A673 (cell line): ENCODE measurements around the gene DPYSL4. TPM values are rescaled to one million over a fixed set of nuclear protein-coding genes. Genes with fewer than 3 reads are reported as not detected.

Source experiments
- BruUV-seq: library from RNA; stranded (reverse); fragments of 400-500 nt; replicated peaks from 2 replicates; lab custom pipeline; 2021; lab: Mats Ljungman, UMichigan
- CTCF ChIA-PET: fragments of 300-600 bp; sonication (Branson Sonifier 250); formaldehyde crosslinking; loops from one replicate; lab custom pipeline; 2022; ENCODE audit warnings: antibody characterized with exemption; lab: Charles Lee
- POLR2A ChIA-PET: fragments of 300-600 bp; sonication (Branson Sonifier 250); formaldehyde crosslinking; loops from one replicate; lab custom pipeline; 2022; ENCODE audit warnings: antibody characterized with exemption; ENCODE audit not compliant: low non-redundant PET; lab: Charles Lee
- DNase-seq: peaks from one replicate; pipeline ENCODE4 v3.0.0-alpha.2; 2015; ENCODE audit warnings: low spot score
- H3K27ac ChIP-seq: fragments of 200-600 bp; sonication (generic); 2 replicates; pipeline ENCODE4 v1.5.1; 2016; ENCODE audit warnings: mixed run types, low read depth, mild to moderate bottlenecking, mixed read lengths, antibody characterized with exemption, low read length; ENCODE audit not compliant: poor library complexity, severe bottlenecking
- H3K27me3 ChIP-seq: fragments of 200-600 bp; sonication (generic); replicated peaks from 2 replicates; pipeline ENCODE4 v1.6.1; 2017; ENCODE audit warnings: mixed run types, low read depth, mild to moderate bottlenecking, mixed read lengths, antibody characterized with exemption, low read length; ENCODE audit not compliant: insufficient read depth, poor library complexity
- H3K36me3 ChIP-seq: fragments of 200-600 bp; sonication (generic); 2 replicates; pipeline ENCODE4 v1.6.1; 2016; ENCODE audit warnings: mixed run types, mild to moderate bottlenecking, mixed read lengths, antibody characterized with exemption, low read length; ENCODE audit not compliant: insufficient read depth, poor library complexity, severe bottlenecking
- H3K4me1 ChIP-seq: fragments of 200-600 bp; sonication (generic); 2 replicates; pipeline ENCODE4 v1.6.1; 2017; ENCODE audit warnings: mixed run types, mild to moderate bottlenecking, mixed read lengths, antibody characterized with exemption, low read length; ENCODE audit not compliant: insufficient read depth, poor library complexity, severe bottlenecking
- H3K4me3 ChIP-seq: fragments of 200-600 bp; sonication (generic); 2 replicates; pipeline ENCODE4 v1.5.1; 2016; ENCODE audit warnings: low read depth, mixed run types, mild to moderate bottlenecking, mixed read lengths, low read length; ENCODE audit not compliant: poor library complexity, severe bottlenecking
- H3K9me3 ChIP-seq: fragments of 200-600 bp; sonication (generic); 2 replicates; pipeline ENCODE4 v1.6.1; 2016; ENCODE audit warnings: mixed run types, low read depth, mild to moderate bottlenecking, mixed read lengths, antibody characterized with exemption, low read length; ENCODE audit not compliant: poor library complexity, severe bottlenecking
- EZH2 ChIP-seq: fragments of 200-600 bp; sonication (generic); IDR thresholded peaks from 2 replicates; pipeline ENCODE4 v1.6.1; 2017; ENCODE audit warnings: borderline replicate concordance, low read depth, mild to moderate bottlenecking, mixed read lengths, antibody characterized with exemption, low read length; ENCODE audit not compliant: poor library complexity, severe bottlenecking
- intact Hi-C: fragments of 100-400 bp; cut with micrococcal nuclease; formaldehyde crosslinking; loops from one replicate; pipeline ENCODE4 v1.10.0; 2022; ENCODE audit not compliant: unreplicated experiment
- total RNA-seq: library from RNA; stranded (reverse); gene quantifications from 2 replicates; pipeline ENCODE4 v1.2.3, GENCODE V29; 2021
- TF ChIP-seq, protein P1 (sequence below): fragments of 300-800, 200-600 bp; sonication (generic); conservative IDR thresholded peaks from 2 replicates; pipeline ENCODE4 v1.5.1; 2017; ENCODE audit warnings: low read depth, mild to moderate bottlenecking, antibody characterized with exemption, low read length, moderate library complexity, mixed read lengths

The DPYSL4 gene
- total RNA-seq, 1 experiment from 2014 or later, result 13.1 TPM

DNA sequence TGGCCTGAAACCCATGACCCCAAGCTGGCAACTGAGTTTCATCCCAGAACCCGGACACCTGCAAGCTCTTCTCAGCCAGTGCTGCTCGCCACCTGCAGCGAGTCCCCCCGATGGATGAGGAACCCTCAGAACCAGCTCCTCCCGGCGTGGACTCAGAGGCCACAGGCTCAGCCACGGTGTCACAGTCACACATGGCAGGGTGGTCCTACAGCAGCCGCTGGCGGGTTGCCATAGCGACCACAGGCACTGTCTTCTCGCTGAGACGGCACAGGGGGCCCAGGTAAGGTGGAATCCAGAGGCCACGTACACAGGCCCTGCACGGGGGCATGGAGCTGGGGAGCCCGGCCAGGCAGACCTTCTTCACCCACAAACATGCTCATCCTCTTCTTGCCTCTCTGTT, 53.4 kb downstream of the DPYSL4 start:
- Histone ChIP-seq H3K4me1 (no peaks in the 10 kb centered on the region), H3K27ac (no peak overlapping the region), H3K9me3 (no peaks in the 10 kb centered on the region), H3K36me3 (no peaks in the 10 kb centered on the region), H3K4me3 (no peak overlapping the region), H3K27me3 (no peaks in the 10 kb centered on the region)
- CTCF ChIA-PET, result no interaction called here
- BruUV-seq, result no TSS peak
- DNase-seq, result no peak
- intact Hi-C loops, result no loop called here
- POLR2A ChIA-PET, result no interaction called here
- no peak for TF ChIP-seq EZH2
- TF ChIP-seq, protein P1, sequence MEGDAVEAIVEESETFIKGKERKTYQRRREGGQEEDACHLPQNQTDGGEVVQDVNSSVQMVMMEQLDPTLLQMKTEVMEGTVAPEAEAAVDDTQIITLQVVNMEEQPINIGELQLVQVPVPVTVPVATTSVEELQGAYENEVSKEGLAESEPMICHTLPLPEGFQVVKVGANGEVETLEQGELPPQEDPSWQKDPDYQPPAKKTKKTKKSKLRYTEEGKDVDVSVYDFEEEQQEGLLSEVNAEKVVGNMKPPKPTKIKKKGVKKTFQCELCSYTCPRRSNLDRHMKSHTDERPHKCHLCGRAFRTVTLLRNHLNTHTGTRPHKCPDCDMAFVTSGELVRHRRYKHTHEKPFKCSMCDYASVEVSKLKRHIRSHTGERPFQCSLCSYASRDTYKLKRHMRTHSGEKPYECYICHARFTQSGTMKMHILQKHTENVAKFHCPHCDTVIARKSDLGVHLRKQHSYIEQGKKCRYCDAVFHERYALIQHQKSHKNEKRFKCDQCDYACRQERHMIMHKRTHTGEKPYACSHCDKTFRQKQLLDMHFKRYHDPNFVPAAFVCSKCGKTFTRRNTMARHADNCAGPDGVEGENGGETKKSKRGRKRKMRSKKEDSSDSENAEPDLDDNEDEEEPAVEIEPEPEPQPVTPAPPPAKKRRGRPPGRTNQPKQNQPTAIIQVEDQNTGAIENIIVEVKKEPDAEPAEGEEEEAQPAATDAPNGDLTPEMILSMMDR, result no peak

DNA sequence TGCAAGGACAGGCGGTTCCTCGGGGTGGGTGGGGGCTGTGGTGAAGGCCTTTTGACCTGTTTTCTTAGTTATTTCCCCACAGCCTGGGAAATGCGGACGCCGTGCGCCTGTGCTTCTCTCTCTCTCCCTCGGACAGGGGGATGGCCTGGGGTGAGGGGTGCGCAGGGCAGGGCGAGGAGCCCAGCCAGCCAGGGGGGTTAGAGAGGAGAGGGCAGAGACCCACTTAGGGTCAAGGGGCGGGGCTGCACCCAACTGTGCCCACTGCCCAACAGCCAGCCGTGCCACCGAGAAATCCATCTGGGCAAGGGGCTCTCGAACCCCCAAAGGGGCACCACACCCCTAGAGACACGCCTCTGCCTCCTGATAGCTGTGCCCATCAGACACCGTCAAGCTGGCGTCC, 53.8 kb downstream of the DPYSL4 start:
- Histone ChIP-seq H3K27ac (no peak overlapping the region), H3K4me3 (no peak overlapping the region), H3K4me1 (no peaks in the 10 kb centered on the region), H3K36me3 (no peaks in the 10 kb centered on the region), H3K27me3 (no peaks in the 10 kb centered on the region), H3K9me3 (no peaks in the 10 kb centered on the region)
- ChIA-PET POLR2A (no interaction called here), CTCF (no interaction called here)
- DNase-seq, result no peak
- intact Hi-C loops, result no loop called here
- TF ChIP-seq EZH2, result no peak
- TF ChIP-seq, protein P1, result no peak
- no TSS peak for BruUV-seq

DNA sequence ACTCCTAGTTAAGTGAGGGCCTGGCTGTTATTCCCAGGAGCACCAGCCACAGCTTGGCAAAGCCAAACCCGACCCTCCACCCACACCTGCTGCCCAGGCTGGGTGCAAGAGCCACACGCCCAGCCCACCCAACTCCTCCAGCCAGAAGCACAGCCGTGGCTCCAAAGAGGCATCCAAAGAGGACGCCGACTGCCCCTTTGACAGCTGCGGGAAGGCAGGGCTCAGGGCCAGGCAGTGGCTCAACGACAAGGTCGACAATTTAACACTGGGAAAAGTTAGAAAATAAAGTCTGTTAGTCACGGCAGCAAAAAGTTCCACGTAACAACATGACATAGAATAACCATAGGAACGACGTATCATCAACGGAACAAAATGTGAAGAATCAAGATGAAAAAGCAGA, 54.3 kb downstream of the DPYSL4 start:
- Histone ChIP-seq H3K27ac (no peak overlapping the region), H3K36me3 (no peaks in the 10 kb centered on the region), H3K27me3 (no peaks in the 10 kb centered on the region), H3K9me3 (no peaks in the 10 kb centered on the region), H3K4me3 (no peak overlapping the region), H3K4me1 (no peaks in the 10 kb centered on the region)
- TF ChIP-seq EZH2, result no peak
- TF ChIP-seq, protein P1, result no peak
- ChIA-PET CTCF (no interaction called here), POLR2A (no interaction called here)
- BruUV-seq, result no TSS peak
- no peak for DNase-seq
- intact Hi-C loops, result no loop called here
